ENCODE measurements around the gene GSTM2.

The GSTM2 gene

GRCh38 chr1:109718495-109718894 is 50.6 kb downstream of the GSTM2 start:
- DNase-seq, result no peak

- DNase-seq, result peak in 1 of 5 donors; percentile 8
Measured at GRCh38 chr1:109719337-109719837, 51.5 kb downstream of the GSTM2 start.

- DNase-seq, result no peak
Measured at GRCh38 chr1:109721042-109721441, 53.2 kb downstream of the GSTM2 start.

GRCh38 chr1:109721971-109722370 is 54.1 kb downstream of the GSTM2 start:
- DNase-seq, result no peak

- DNase-seq, result no peak
Measured at GRCh38 chr1:109722908-109723691, 55.2 kb downstream of the GSTM2 start.
